Prostate gland (tissue), 2 donors: ENCODE data around the gene ELOVL2.

Experiments used
- CTCF ChIP-seq, 4 experiments: fragments of 200-600 bp in 2 of 4; fragments of 450-650 bp in 2 of 4; sonication (generic) in 2 of 4; IDR thresholded peaks; 1 replicate in 3 of 4; 2 replicates in 1 of 4; pipeline ENCODE4 v1.5.1; 2016 to 2019; ENCODE audit warnings: antibody characterized with exemption in 4 of 4, mild to moderate bottlenecking in 2 of 4, moderate library complexity in 2 of 4
- POLR2A ChIP-seq: fragments of 450-650 bp; IDR thresholded peaks from one replicate; pipeline ENCODE4 v1.6.1; 2016; ENCODE audit warnings: antibody characterized with exemption, mild to moderate bottlenecking
- POLR2AphosphoS5 ChIP-seq: sonication (generic); formaldehyde crosslinking; IDR thresholded peaks from one replicate; pipeline ENCODE4 v1.6.1; 2017; ENCODE audit warnings: antibody characterized with exemption

- TF ChIP-seq CTCF (IDR thresholded peaks at IDR 0.05) (no peak), POLR2A (no peak), POLR2AphosphoS5 (no peak)
Observed at GRCh38 chr6:11067348-11067747, 23.2 kb upstream of the ELOVL2 start.
